Lower leg skin (tissue), 4 donors: Measurements from ENCODE around the gene GRID2. TPM values are rescaled to one million over a fixed set of nuclear protein-coding genes. Genes with fewer than 3 reads are reported as not detected.

ENCODE experiments used
- DNase-seq, 2 donors: peaks; one replicate each; pipeline ENCODE4 v3.0.0-alpha.2; 2019; ENCODE audit warnings: low spot score in 2 of 2
- H3K4me3 ChIP-seq: fragments of 200-600 bp; sonication (generic); 2 replicates; pipeline ENCODE4 v1.5.1; 2017; ENCODE audit warnings: mild to moderate bottlenecking, low read depth; ENCODE audit not compliant: poor library complexity, severe bottlenecking
- CTCF ChIP-seq, 3 donors: fragments of 450-650 bp; IDR thresholded peaks; one replicate each; pipeline ENCODE4 v1.5.1; 2016; ENCODE audit warnings: antibody characterized with exemption in 3 of 3, mild to moderate bottlenecking in 3 of 3, moderate library complexity in 2 of 3
- POLR2A ChIP-seq, 2 donors: fragments of 450-650 bp; IDR thresholded peaks; one replicate each; pipeline ENCODE4 v1.6.1; 2016 to 2017; ENCODE audit warnings: antibody characterized with exemption in 2 of 2, mild to moderate bottlenecking in 1 of 2, moderate library complexity in 1 of 2
- WGBS, 2 donors: methylation state at CpG; one replicate each; pipeline ENCODE4 v1.1.5; 2018; 5-methylcytosine and 5-hydroxymethylcytosine counted together
- intact Hi-C: fragments of 100-400 bp; cut with DNase I; formaldehyde crosslinking; loops from one replicate; pipeline ENCODE4 v1.15.0; 2023; ENCODE audit warnings: low total_unique reads
- total RNA-seq, 4 donors: library from RNA; depleted of rRNA; stranded (reverse); fragments of >200 nt; gene quantifications; one replicate each; pipeline ENCODE4 v1.1.0, GENCODE V29; 2016

Gene GRID2
- total RNA-seq, 4 donors from 2014 or later, result not detected

DNA sequence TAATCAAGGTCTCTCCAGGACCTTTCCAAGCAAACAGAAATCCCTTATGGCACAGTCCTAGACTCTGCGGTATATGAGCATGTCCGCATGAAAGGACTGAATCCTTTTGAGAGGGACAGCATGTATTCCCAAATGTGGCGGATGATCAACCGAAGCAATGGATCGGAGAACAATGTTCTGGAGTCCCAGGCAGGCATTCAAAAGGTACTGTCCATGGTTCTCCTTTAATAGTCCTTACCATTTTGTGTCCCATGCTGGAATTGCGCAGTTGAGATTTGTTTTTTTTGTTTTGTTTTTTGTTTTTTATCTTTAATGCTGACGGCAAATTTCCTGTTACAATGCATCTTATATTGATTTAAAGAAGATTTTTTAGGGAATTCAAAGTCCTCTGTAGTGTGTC is 1211.4 kb downstream of the GRID2 start:
- WGBS, 2 donors, result 93 to 97% methylated on average over 7 of the region's 7 CpGs
- intact Hi-C loops, result no loop called here
- H3K4me3 ChIP-seq, result no peak overlapping the region
- DNase-seq, result no peak
- no peak for TF ChIP-seq CTCF (IDR thresholded peaks at IDR 0.05)
- TF ChIP-seq POLR2A (IDR thresholded peaks at IDR 0.05), result no peak

- TF ChIP-seq CTCF (IDR thresholded peaks at IDR 0.05) (no peak), POLR2A (IDR thresholded peaks at IDR 0.05) (no peak)
- WGBS, 2 donors, result 66 to 71% methylated on average over 3 of the region's 3 CpGs
- intact Hi-C loops, result no loop called here
- H3K4me3 ChIP-seq, result no peak overlapping the region
- no peak for DNase-seq
These were observed 1226.1 kb downstream of the GRID2 start for GRCh38 chr4:93529692-93530372.

DNA sequence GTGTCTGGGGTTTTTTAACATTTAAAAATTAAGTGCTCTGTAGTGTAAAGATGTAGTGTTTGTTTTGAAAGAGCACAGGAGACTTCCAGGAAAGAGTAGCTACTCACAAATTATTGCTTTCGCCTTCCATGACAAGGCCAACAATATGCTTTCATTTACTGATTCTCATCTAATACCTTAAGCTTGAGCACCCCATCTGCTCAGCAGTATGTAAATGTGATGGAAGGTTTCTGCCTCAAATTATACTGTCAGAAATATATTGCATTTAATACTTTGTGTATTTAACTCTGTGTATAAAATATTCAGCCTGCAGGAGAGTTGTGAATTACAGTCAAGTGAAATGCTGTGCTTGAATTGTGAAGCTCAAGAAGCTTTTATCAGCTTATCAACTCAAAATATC is 1228.5 kb downstream of the GRID2 start:
- DNase-seq, result no peak
- 83 to 88% methylated on average over 1 of the region's 1 CpG for WGBS, 2 donors
- TF ChIP-seq CTCF (IDR thresholded peaks at IDR 0.05) (no peak), POLR2A (IDR thresholded peaks at IDR 0.05) (no peak)
- H3K4me3 ChIP-seq, result no peak overlapping the region
- intact Hi-C loops, result no loop called here

DNA sequence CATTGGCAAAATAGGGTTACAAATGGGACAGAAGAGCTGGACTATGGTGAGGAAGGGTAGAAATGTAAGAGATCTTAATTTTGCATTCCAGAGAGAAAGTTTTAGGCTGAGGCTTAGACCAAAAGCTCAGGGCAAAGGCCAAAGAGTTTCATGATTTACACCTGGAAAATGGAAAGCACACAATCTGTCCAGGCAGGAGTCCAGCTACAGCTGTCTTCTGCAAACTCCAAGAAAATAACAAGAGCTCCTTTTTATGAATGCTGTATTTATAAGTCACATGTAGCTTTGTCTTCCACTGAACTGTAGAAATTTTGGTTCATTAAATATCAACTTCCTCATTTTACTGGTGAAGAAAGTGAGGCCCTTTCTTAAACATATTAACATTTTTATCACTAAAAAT is 1236.8 kb downstream of the GRID2 start:
- TF ChIP-seq CTCF (IDR thresholded peaks at IDR 0.05) (no peak), POLR2A (IDR thresholded peaks at IDR 0.05) (no peak)
- intact Hi-C loops, result no loop called here
- H3K4me3 ChIP-seq, result no peak overlapping the region
- DNase-seq, result no peak

DNA sequence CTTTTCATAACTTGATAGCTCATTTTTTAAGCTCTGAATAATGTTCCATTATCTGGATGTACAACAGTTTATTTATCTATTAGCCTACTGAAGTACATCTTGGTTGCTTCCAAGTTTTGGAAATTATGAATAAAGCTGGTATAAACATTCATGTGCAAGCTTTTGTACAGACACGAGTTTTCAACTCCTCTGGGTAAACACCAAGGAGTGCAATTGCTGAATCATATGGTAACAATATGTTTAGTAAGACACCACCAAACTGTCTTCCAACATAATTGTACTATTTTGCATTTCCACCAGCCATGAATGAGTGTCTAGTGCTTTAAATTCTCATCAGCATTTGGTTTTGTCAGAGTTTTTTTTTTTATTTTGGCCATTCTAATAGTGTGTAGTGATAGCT is 1258.1 kb downstream of the GRID2 start:
- intact Hi-C loops, result no loop called here

More for the DNA sequence above, 1258.1 kb downstream of the GRID2 start:
- H3K4me3 ChIP-seq, result no peak overlapping the region
- 34 to 50% methylated on average over 1 of the region's 1 CpG for WGBS, 2 donors
- TF ChIP-seq POLR2A (IDR thresholded peaks at IDR 0.05), result no peak
- TF ChIP-seq CTCF (IDR thresholded peaks at IDR 0.05), result no peak
- DNase-seq, result no peak
